GM18511 (cell line): ENCODE data around the gene SLC25A21.
"Not testable (repeated sequence)": the region's sequence is repeated elsewhere in the genome, so short reads cannot be mapped to it uniquely, and the experiment has no call there.

Experiments
- ATAC-seq: cut with Tn5 transposase; IDR thresholded peaks from one replicate; pipeline ENCODE4 v1.9.1; 2021; ENCODE audit warnings: mild to moderate bottlenecking, moderate library complexity; ENCODE audit not compliant: unreplicated experiment

SLC25A21 gene

DNA sequence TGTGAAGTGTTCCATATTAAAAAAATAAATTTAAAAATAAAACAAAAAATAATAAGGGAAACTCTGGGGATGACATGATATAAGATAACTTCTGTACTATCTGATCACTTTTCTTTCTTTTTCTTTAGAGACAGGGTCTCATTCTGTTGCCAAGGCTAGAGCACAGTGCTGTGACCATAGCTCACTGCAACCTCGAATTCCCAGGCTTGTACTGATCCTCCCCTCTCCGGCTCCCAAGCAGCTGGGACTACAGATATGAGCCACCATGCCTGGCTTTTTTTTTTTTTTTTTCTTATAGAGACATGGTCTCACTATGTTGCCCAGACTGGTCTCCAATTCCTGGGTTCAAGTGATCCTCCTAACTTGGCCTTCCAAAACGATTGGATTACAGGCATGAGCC is 14.9 kb upstream of the SLC25A21 start:
- ATAC-seq = no peak

GRCh38 chr14:37186865-37187264 is 14.5 kb upstream of the SLC25A21 start:
- no peak for ATAC-seq

GRCh38 chr14:37185670-37186069 is 13.3 kb upstream of the SLC25A21 start:
- no peak for ATAC-seq

GRCh38 chr14:37184520-37184919 is 12.1 kb upstream of the SLC25A21 start:
- ATAC-seq = not testable (repeated sequence)

- no peak for ATAC-seq
Measured at GRCh38 chr14:37181441-37181840, 9.0 kb upstream of the SLC25A21 start.

DNA sequence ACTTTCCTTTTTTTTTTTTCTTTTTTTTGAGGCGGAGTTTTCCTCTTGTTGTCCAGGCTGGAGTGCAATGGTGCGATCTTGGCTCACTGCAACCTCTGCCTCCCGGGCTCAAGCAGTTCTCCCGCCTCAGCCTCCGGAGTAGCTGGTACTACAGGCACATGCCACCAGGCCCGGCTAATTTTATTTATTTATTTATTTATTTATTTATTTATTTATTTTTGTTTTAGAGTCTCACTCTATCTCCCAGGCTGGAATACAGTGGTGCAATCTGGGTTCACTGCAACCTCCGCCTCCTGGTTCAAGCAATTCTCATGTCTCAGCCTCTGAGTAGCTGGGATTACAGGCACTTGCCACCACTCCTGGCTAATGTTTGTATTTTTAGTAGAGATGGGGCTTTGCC is 8.5 kb upstream of the SLC25A21 start:
- not testable (repeated sequence) for ATAC-seq

DNA sequence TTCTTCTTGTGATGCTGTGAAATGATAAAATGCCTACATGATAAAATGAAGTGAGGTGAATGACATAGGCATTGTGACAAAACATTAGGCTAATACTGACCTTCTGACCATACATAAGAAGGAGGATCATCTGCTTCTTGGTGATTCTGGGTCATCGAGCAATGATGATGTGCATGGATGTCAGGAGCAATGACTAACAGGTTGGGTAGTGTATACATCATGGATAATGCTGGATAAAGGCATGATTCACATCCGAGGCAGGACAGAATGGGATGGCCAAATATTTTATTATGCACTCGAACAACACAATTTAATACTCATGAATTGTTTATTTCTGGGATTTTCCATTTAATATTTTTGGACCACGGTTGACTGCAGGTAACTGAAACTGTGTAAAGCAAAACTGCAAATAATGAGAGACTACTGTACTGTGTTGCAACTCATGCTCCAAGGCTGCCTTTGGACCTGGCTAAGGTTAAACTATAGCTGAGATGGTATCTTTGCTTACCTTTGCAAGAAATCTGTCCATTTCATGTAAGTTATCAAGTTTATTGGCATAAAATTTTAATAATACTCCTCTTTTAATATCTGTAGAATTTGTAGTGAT is 7.6 kb upstream of the SLC25A21 start:
- ATAC-seq = no peak

DNA sequence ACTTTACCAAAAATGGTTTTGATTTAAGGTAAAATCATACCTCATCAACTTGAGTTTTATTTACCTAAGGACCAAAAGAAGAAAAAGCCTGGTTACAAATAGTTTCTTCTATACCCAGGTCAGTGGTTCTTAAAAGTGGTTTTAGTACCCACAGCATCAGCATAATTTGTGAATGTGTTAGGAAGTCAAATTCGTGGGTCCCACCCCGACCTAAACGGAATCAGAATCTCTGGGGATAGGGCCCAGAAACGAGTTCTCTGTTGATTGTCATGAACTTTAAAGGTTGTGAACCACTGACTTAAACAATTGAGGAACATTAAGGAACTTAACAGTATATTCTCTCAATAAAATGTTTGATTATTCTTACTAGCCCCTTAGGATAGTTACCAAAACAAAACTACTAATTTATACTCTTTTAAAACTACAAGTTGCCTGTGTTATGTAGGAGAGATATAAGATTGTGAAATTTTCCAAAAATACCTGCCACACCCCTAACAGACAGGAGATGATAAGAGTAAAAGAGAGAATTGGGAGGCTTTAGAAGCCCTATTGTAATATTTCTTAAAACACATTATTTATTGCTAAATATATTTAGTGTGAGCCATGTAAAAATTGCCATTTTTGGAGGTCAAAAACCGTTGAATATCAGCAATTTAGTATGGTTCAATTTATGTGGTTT is 669 bp upstream of the SLC25A21 start:
- ATAC-seq = no peak

DNA sequence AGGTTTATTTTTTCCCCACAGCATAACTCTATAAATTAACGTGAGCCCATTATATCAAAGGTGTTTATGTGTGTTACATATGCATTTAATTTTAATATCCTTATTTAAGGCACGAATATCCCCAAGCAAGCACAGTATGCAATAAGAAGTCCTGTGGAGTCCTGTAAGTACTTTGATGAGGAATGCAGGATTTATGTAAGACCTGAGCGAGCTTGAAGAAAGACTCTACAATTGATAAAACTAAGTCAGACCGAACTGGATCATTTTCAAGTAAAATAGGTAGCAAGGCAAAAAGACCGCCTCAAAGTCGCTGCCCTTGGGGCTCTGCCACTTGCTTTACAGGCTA is 755 bp downstream of the SLC25A21 start:
- no peak for ATAC-seq

- no peak for ATAC-seq
Measured at GRCh38 chr14:37170993-37171392, 1.4 kb downstream of the SLC25A21 start.

GRCh38 chr14:37170237-37170636 is 2.2 kb downstream of the SLC25A21 start:
- no peak for ATAC-seq

DNA sequence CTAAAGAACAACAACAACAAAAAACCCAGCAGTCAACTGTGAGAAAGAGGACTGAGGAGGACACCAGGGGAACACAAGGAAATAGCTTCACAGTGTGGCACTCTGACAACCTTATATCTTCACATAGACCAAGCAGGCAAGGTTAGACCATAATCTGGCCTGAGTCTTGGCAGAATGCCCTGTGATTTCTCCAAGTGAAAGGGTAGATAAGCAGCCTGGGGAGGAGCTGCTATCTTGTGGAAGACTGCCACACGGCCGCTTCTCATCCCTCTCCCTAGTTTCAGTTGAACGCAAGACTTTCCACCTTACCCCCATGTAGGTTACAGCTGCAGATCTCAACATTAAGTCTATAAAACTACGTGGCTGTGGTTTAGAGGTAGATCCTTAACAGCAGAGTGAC is 3.7 kb downstream of the SLC25A21 start:
- no peak for ATAC-seq

- ATAC-seq = no peak
Measured at GRCh38 chr14:37167151-37168047, 5.0 kb downstream of the SLC25A21 start.

DNA sequence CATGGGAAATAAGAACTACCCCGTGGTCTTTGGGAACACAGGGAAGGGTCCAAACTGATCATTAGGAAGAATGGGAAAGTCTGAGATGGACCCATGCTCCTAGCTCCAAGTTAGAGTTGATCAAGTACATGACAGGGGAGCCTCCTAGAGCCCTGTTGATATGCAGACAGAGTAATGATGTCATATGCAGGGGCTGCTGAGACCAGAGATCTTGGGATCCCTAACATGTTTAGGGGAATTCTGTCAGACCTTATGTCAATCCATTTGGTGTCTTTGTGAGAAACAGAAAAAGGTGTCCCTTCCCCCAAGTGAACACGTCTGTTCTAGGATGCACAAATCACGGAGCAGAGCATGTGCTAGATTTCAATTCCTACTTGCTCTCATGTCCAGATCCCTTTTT is 6.6 kb downstream of the SLC25A21 start:
- no peak for ATAC-seq

GRCh38 chr14:37162307-37162706 is 10.1 kb downstream of the SLC25A21 start:
- not testable (repeated sequence) for ATAC-seq

DNA sequence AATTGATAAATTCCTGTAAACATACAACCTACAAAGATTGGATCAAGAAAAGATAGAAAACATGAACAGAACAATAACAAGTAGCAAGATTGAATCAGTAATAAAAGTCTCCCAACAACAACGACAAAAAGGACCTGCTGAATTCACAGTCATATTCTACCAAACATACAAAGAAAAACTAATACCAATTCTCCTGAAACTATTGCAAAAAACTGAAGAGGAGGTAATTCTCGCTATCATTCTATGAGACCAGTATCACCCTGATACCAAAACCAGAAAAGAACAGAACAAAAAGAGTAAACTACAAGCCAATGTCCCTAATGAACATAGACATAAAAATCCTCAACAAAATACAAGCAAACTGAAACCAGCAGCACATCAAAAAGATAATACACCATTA is 14.4 kb downstream of the SLC25A21 start:
- no peak for ATAC-seq

DNA sequence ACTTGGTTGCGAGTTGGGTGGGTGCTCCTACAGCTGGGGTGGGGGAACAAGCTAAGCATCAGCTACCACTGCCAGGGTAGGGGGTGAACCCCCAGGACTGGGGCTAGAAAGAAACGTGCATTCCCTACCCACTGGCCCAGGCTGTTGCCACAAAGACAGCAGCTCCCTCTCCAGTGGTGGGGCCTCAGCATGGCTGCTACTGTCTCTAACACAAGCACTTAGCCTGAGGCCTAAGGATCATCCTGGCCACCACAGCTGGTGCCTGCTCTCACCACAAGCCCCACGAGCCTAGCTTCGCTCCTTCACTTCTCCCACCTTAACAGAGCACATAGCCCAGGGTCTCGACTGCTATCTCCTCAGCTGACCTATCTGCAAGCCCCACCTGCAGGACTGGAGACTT is 18.9 kb downstream of the SLC25A21 start:
- no peak for ATAC-seq

DNA sequence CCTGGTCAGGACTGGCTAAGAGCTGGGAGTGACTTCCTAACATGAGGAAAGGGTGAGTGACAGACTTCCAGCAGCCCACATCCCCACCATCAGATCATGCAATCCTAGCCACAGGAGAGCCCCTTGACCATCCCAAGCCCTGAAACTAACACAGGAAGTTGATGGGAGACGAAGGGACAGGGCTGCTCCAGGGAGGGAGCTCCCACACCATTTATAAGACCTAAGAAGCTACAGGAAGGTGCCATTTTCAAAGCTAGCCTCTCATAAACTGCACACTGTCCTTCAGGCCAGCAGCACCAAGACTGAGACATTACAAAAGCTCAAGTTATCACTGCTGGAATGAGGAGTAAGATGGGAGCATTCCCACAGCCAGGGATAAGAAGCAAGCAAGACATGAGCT is 19.4 kb downstream of the SLC25A21 start:
- no peak for ATAC-seq

- no peak for ATAC-seq
Measured at GRCh38 chr14:37150414-37150813, 22.0 kb downstream of the SLC25A21 start.

DNA sequence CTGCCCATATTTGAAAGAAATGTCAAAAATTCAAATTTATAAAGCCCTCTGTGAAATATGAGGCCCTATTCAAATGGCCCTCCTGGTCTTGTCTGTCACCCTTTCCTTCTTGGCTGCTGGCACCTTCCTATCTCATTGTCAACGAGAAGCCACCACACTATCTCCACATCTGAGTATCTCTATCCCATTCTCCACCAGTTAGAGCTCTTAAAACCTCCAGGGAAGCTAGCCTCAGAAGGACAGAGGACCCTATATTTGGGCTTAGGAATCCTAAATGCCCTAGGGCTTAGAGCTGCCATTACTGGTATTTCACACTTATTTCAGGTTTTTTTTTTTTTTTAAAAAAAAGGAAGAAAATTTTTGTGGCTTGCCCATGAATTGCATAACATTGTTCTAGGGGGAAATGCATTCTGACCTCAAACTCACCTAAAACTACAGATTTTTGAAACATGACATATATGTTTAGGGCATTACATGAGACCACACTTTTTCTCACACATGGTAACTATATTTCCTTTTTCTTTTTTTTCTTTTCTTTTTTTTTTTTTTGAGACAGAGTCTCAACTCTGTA is 25.0 kb downstream of the SLC25A21 start:
- ATAC-seq = no peak

DNA sequence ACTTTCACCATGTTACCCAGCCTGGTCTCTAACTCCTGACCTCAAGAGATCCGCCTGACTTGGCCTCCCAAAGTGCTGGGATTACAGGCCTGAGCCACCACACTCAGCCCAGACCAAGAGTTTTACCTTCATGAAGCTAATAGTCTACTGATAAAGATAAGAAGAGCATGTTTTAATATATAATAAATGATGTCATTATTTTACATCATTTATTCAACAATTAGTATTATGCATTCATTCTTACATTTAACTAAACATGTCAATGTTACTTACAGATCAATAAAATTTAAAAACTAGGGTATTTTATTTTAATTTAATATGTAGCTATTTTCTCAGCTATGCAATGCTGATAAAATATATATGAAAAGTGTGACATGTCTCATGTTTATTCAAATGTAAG is 26.0 kb downstream of the SLC25A21 start:
- not testable (repeated sequence) for ATAC-seq

DNA sequence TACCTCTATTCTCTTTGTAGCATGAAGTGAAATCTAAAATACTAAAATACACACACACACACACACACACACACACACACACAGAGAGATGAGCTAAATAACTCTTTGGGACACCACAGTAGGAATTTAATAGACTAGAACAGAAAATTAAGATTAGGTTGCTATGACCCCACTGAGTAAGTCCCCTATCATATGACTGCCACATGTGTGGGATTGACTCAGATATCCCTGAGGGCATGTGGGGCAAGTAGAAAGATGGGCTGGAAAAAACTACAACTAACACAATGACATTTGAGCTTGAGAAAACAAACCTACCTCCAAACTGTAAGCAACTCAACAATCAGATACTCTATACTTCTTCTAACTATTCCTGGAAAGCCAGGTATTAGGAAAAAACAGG is 27.0 kb downstream of the SLC25A21 start:
- ATAC-seq = no peak
